ENCODE results near the gene VAV3.
"Not testable (repeated sequence)": the region's sequence is repeated elsewhere in the genome, so short reads cannot be mapped to it uniquely, and the experiment has no call there.

VAV3 gene

GRCh38 chr1:107706182-107706581 lies 258.8 kb downstream of the VAV3 start:
- no peak overlapping the region for H3K27ac ChIP-seq
- TF ChIP-seq CTCF (conservative IDR thresholded peaks at IDR 0.05), result no peak

GRCh38 chr1:107704911-107705310 lies 260.1 kb downstream of the VAV3 start:
- no peak for TF ChIP-seq CTCF (conservative IDR thresholded peaks at IDR 0.05)
- H3K27ac ChIP-seq, result no peak overlapping the region

- TF ChIP-seq CTCF (conservative IDR thresholded peaks at IDR 0.05), result no peak
- H3K27ac ChIP-seq, result peak overlapping the region; percentile 73
Measured at GRCh38 chr1:107702946-107703571, 261.9 kb downstream of the VAV3 start.

GRCh38 chr1:107700651-107701050 lies 264.3 kb downstream of the VAV3 start:
- not testable (repeated sequence) for H3K27ac ChIP-seq

- TF ChIP-seq CTCF (conservative IDR thresholded peaks at IDR 0.05), result no peak
- no peak overlapping the region for H3K27ac ChIP-seq
Measured at GRCh38 chr1:107698161-107698560, 266.8 kb downstream of the VAV3 start.

GRCh38 chr1:107695341-107695740 lies 269.6 kb downstream of the VAV3 start:
- no peak overlapping the region for H3K27ac ChIP-seq
- no peak for TF ChIP-seq CTCF (conservative IDR thresholded peaks at IDR 0.05)

- TF ChIP-seq CTCF (conservative IDR thresholded peaks at IDR 0.05), result no peak
- H3K27ac ChIP-seq, result no peak overlapping the region
Measured at GRCh38 chr1:107692580-107693345, 272.2 kb downstream of the VAV3 start.

GRCh38 chr1:107691540-107691939 lies 273.4 kb downstream of the VAV3 start:
- TF ChIP-seq CTCF (conservative IDR thresholded peaks at IDR 0.05), result no peak
- no peak overlapping the region for H3K27ac ChIP-seq
